ENCODE results near the gene SHD. TPM values are rescaled to one million over a fixed set of nuclear protein-coding genes. Genes with fewer than 3 reads are reported as not detected.
A peak's percentile ranks its signal among the peaks of the same experiment; 100 is the strongest.

Gene SHD
- total and polyA plus RNA-seq, 2 donors (not counting 3 experiments of a cell fraction or from before 2014, with no cell fraction given): not detected

DNA sequence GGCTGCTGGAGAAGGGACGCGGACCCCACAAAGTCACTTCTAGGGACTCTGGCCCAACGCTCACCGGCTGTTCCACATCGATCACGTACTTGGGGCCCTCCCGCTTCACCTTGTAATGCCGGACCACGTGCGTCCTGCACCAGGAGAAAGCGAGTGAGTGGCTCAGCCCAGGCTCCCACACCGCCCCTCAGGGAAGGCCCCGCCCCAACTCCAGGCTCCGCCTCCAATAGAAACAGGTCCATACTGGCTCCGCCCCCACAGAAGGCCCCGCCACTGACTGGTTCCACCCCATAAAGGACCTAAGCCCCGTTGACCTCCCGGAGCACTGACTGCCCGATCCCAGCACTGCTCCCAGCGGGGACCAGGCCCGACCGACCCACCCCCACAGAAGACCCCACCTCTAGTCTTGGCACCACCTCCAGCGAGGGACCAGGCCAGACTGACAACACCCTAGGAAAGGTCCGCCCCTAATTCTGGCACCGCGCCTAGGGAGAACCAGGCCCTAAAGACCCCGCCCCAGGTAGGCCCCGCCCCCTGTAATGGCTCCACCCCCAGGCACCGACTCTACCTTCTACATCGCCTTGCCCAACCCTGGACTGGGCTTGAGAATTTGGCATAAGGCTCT, 48.3 kb downstream of the SHD start:
- H2AFZ ChIP-seq (ENCODE audit: low read depth, low read length): peak overlapping the region; percentile 87
- H3K79me2 ChIP-seq (ENCODE audit: control insufficient read depth, insufficient read depth, low read length): no peaks in the 10 kb centered on the region
- H3K4me1 ChIP-seq (ENCODE audit: control insufficient read depth, extremely low read depth, insufficient read depth, low read length): peaks cover 3% of the 10 kb centered on the region
- no peak overlapping the region for H3K27ac ChIP-seq (ENCODE audit: insufficient read depth, low read depth, low read length)
- no peaks in the 10 kb centered on the region for H3K9me1 ChIP-seq (replicated peaks; ENCODE audit: control insufficient read depth, extremely low read depth, insufficient read depth, low read length)
- peak; percentile 43 for DNase-seq (ENCODE audit: low read depth, low spot score)
- H3K9ac ChIP-seq (replicated peaks; ENCODE audit: extremely low read depth, insufficient read depth, low read length): no peak overlapping the region
- BruUV-seq (replicated peaks): no TSS peak
- H3K9me3 ChIP-seq (replicated peaks; ENCODE audit: control insufficient read depth, insufficient read depth, low read length): no peaks in the 10 kb centered on the region
- peak overlapping the region; percentile 50 for H3K4me2 ChIP-seq (ENCODE audit: insufficient read depth, low read length)
- dilution Hi-C loops (cut with MboI; ENCODE audit: extremely low pct_ligation_motif_present, low sequenced_read_pairs) (no loop called here), intact Hi-C loops (cut with micrococcal nuclease) (no loop called here)
- ChIA-PET CTCF (interaction anchor here (0.8 kb wide), 1 partner anchor 80 kb away, joined by 4 read pairs; the partner anchor contains the start of gene YJU2), POLR2A (interaction anchor here (1.1 kb wide), 1 partner anchor 15 kb away, joined by 6 read pairs; the partner anchor contains the start of gene MPND)
- H3K27me3 ChIP-seq (ENCODE audit: control insufficient read depth in 2 of 2, insufficient read depth in 2 of 2, low read length in 2 of 2): no peaks in the 10 kb centered on the region
- no peaks in the 10 kb centered on the region for H4K20me1 ChIP-seq (replicated peaks; ENCODE audit: control insufficient read depth, extremely low read depth, insufficient read depth, low read length)
- FAIRE-seq: no peak
- H3K36me3 ChIP-seq (ENCODE audit: control insufficient read depth in 2 of 2, extremely low read depth in 1 of 2, insufficient read depth in 2 of 2, low read length in 2 of 2): no peaks in the 10 kb centered on the region
- TF ChIP-seq EZH2 (IDR thresholded peaks at IDR 0.05; ENCODE audit: borderline replicate concordance, low read depth, low read length, severe bottlenecking): no peak
- TF ChIP-seq, protein P1, sequence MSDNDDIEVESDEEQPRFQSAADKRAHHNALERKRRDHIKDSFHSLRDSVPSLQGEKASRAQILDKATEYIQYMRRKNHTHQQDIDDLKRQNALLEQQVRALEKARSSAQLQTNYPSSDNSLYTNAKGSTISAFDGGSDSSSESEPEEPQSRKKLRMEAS (IDR thresholded peaks at IDR 0.05; ENCODE audit: insufficient read depth, insufficient read length): peak; percentile 60
- no peak overlapping the region for H3K4me3 ChIP-seq (replicated peaks in 1 of 3; ENCODE audit: insufficient read depth in 1 of 3, low read depth in 1 of 3, low read length in 3 of 3)

DNA sequence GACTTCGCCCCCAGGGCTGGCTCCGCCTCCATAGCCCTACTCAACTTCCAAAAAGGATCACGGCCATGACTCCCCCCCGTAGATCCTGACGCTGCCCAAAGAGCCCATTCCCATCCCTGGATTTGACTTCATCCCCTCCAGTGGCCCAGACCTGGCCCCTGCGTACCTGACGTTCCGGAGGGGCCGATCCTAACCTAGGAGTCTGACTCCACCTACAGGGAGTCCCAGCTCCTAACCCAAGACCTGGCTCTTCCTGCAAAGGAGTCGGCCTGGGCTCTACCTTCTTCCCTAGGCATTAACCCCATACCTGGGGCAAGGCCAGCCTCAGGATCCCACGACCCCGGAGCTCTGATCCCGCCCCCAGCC, 48.8 kb downstream of the SHD start:
- Histone ChIP-seq H3K4me1 (ENCODE audit: control insufficient read depth, extremely low read depth, insufficient read depth, low read length) (peaks cover 3% of the 10 kb centered on the region), H3K36me3 (ENCODE audit: control insufficient read depth in 2 of 2, extremely low read depth in 1 of 2, insufficient read depth in 2 of 2, low read length in 2 of 2) (no peaks in the 10 kb centered on the region), H3K9me1 (replicated peaks; ENCODE audit: control insufficient read depth, extremely low read depth, insufficient read depth, low read length) (no peaks in the 10 kb centered on the region), H4K20me1 (replicated peaks; ENCODE audit: control insufficient read depth, extremely low read depth, insufficient read depth, low read length) (no peaks in the 10 kb centered on the region), H3K4me3 (replicated peaks in 1 of 3; ENCODE audit: insufficient read depth in 1 of 3, low read depth in 1 of 3, low read length in 3 of 3) (no peak overlapping the region), H3K4me2 (ENCODE audit: insufficient read depth, low read length) (no peak overlapping the region), H3K27me3 (ENCODE audit: control insufficient read depth in 2 of 2, insufficient read depth in 2 of 2, low read length in 2 of 2) (no peaks in the 10 kb centered on the region), H3K79me2 (ENCODE audit: control insufficient read depth, insufficient read depth, low read length) (no peaks in the 10 kb centered on the region), H3K9ac (replicated peaks; ENCODE audit: extremely low read depth, insufficient read depth, low read length) (no peak overlapping the region), H2AFZ (ENCODE audit: low read depth, low read length) (peak overlapping the region; percentile 54), H3K9me3 (replicated peaks; ENCODE audit: control insufficient read depth, insufficient read depth, low read length) (no peaks in the 10 kb centered on the region), H3K27ac (ENCODE audit: insufficient read depth, low read depth, low read length) (no peak overlapping the region)
- TF ChIP-seq, protein P2, sequence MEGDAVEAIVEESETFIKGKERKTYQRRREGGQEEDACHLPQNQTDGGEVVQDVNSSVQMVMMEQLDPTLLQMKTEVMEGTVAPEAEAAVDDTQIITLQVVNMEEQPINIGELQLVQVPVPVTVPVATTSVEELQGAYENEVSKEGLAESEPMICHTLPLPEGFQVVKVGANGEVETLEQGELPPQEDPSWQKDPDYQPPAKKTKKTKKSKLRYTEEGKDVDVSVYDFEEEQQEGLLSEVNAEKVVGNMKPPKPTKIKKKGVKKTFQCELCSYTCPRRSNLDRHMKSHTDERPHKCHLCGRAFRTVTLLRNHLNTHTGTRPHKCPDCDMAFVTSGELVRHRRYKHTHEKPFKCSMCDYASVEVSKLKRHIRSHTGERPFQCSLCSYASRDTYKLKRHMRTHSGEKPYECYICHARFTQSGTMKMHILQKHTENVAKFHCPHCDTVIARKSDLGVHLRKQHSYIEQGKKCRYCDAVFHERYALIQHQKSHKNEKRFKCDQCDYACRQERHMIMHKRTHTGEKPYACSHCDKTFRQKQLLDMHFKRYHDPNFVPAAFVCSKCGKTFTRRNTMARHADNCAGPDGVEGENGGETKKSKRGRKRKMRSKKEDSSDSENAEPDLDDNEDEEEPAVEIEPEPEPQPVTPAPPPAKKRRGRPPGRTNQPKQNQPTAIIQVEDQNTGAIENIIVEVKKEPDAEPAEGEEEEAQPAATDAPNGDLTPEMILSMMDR (IDR thresholded peaks at IDR 0.05; ENCODE audit: extremely low read depth in 1 of 2, insufficient read depth in 1 of 2, low read depth in 1 of 2, low read length in 2 of 2): no peak
- no peak for TF ChIP-seq EZH2 (IDR thresholded peaks at IDR 0.05; ENCODE audit: borderline replicate concordance, low read depth, low read length, severe bottlenecking)
- TF ChIP-seq FOS (IDR thresholded peaks at IDR 0.05; ENCODE audit: borderline replicate concordance, insufficient read depth, low read length): no peak
- no peak for TF ChIP-seq POLR2A (IDR thresholded peaks at IDR 0.05; ENCODE audit: low read depth, low read length)
- TF ChIP-seq JUN (IDR thresholded peaks at IDR 0.05; ENCODE audit: borderline replicate concordance, insufficient read depth, insufficient read length, low read depth): no peak
- TF ChIP-seq GATA2 (IDR thresholded peaks at IDR 0.05; ENCODE audit: insufficient read depth, insufficient read length, low read depth, low read length): no peak
- no peak for TF ChIP-seq POLR2AphosphoS5 (IDR thresholded peaks at IDR 0.05; ENCODE audit: insufficient read depth, low read depth, low read length)
- no peak for TF ChIP-seq MYC (IDR thresholded peaks at IDR 0.05; ENCODE audit: low read depth, low read length)
- TF ChIP-seq, protein P1 (IDR thresholded peaks at IDR 0.05; ENCODE audit: insufficient read depth, insufficient read length): no peak
- intact Hi-C loops (cut with micrococcal nuclease) (loop anchor here (1.0 kb wide), 1 partner anchor 15 kb away; the partner anchor contains the start of gene MPND), dilution Hi-C loops (cut with MboI; ENCODE audit: extremely low pct_ligation_motif_present, low sequenced_read_pairs) (no loop called here)
- DNase-seq (ENCODE audit: low read depth, low spot score): no peak
- FAIRE-seq: no peak
- no TSS peak for BruUV-seq (replicated peaks)
- POLR2A ChIA-PET: interaction anchor here (1.1 kb wide), 1 partner anchor 15 kb away, joined by 6 read pairs; the partner anchor contains the start of gene MPND
- CTCF ChIA-PET: interaction anchor here (0.6 to 0.8 kb wide), 2 partner anchors 60 to 81 kb away, joined by 3 to 4 read pairs; partner anchors contain the start of gene YJU2
